DMS79 treated with DMSO at 0.1 percent for 48 hours (cell line): ENCODE data around the gene TIGD3.
"Not testable (repeated sequence)": the region's sequence is repeated elsewhere in the genome, so short reads cannot be mapped to it uniquely, and the experiment has no call there.

Experiments
- DNase-seq: peaks from one replicate; lab custom pipeline; 2025; lab: John Stamatoyannopoulos, UW

Gene TIGD3

DNA sequence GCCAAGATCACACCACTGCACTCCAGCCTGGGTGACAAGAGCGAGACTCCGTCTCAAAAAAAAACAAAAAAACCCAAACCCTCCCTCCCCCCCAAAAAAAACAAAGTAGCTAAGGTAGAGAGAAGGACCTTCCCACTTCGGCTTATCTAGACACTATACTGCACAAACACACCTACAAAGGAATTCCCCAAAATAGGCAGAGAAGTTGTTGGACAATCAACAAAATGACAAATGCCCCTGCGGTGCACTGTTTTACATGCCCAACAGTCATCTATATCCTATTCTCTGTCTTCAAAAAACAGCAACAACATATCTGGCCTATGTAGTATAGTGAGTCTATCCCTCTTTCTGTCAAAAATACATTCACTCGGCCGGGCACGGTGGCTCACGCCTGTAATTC is 27.5 kb upstream of the TIGD3 start:
- DNase-seq, result no peak

- no peak for DNase-seq
Observed at GRCh38 chr11:65329478-65329877, 25.1 kb upstream of the TIGD3 start.

DNA sequence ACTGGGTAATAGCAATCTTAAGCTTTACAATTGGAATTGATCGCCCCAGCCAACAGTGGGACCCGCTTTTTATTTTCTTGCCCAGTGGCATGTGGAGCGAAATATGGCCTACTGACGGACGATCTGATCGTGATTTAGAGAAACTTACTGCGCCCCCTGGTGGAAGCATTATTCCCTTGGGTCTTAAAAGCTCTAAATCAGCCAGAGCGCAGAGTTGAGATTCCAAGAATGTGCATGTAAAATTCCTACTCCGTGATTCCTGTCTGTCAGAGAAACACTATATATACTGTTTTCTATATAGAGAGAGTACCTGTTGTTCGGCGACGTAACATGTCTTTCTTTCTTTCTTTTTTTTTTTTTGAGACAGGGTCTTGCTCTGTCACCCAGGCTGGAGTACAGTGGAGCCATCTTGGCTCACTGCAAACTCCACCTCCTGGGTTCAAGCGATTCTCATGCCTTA is 24.6 kb upstream of the TIGD3 start:
- peak; percentile 80 for DNase-seq

GRCh38 chr11:65330544-65330943 is 24.0 kb upstream of the TIGD3 start:
- DNase-seq, result no peak

DNA sequence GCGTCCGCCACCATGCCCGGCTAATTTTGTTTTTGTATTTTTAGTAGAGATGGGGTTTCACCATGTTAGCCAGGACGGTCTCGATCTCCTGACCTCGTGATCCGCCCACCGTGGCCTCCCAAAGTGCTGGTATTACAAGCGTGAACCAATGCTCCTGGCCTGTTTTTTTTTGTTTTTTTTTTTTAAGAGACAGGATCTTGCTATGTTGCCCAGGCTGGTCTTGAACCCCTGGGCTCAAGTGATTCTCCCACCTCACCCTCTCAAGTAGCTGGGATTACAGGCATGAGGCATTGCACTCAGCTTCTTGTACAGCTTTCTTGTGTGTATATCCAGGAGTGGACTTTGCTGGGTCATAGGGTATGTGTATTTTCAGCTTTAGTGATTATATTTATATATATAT is 22.0 kb upstream of the TIGD3 start:
- not testable (repeated sequence) for DNase-seq

DNA sequence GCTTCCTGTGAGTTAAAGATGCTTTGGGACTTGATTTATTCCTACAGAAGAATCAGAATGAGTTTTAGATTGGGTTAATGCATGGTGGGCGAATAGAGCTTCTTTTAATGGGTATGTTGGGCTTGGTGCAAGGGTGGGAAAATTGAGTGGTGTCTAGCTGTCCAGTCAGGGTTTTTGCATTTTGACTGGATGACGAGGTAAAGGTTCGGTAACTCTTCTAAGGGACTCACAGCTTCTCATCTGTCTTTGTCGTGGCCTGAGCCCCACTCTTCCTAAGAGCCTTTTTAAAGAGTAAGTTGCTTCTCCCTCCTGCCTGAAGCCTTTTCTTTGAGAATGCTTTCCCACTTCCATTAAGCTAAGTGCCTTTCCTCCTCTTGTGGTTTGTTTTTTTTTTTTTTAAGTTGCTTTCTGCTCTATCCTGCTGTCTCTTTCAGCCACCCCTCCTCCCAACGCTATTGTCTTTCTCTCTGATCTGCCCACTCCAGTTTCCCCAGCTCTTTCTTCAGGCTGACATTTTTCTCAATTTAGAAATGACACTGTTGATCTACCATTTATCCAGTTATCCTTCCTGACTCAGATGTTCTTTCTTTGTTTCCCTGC is 19.8 kb upstream of the TIGD3 start:
- DNase-seq, result peak; percentile 63

- DNase-seq, result no peak
Observed at GRCh38 chr11:65338676-65339075, 15.9 kb upstream of the TIGD3 start.

- DNase-seq, result no peak
Observed at GRCh38 chr11:65340226-65340625, 14.3 kb upstream of the TIGD3 start.

DNA sequence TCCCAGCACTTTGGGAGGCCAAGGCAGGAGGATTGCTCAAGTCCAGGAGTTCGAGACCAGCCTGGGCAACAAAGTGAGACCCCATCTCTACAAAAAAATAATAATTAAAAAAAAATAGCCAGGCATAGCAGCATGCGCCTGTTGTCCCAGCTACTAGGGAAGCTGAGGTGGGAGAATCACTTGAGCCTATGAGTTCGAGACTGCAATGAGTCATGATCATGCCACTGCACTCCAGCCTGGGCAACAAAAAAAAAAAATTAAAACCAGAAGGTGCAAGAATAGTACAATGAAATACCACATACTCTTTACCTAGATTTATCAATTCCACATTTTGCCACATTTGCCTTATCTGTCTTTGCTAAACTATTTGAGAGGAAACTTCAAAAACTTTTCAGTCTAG is 12.7 kb upstream of the TIGD3 start:
- DNase-seq, result no peak

DNA sequence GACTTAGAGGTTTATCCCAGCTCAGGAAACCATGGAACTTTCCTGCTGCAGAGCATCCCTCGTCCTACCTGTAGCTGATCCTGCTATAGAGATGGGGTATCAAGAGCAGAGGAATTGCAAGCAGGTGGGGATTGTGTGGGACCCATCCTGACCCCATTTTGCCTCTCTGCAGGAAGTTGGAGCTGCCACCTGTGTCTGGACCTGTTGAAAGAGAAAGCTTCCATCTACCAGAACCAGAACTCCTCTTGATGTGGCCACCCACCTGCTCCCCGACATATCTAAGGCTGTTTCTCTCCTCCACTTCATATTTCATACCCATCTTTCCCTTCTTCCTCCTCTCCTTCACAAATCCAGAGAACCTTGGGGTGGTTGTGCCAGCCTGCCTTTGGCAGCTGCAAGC is 3.0 kb upstream of the TIGD3 start:
- DNase-seq, result no peak

- DNase-seq, result no peak
Observed at GRCh38 chr11:65352783-65353182, 1.8 kb upstream of the TIGD3 start.

- DNase-seq, result no peak
Observed at GRCh38 chr11:65353376-65353775, 1.2 kb upstream of the TIGD3 start.

DNA sequence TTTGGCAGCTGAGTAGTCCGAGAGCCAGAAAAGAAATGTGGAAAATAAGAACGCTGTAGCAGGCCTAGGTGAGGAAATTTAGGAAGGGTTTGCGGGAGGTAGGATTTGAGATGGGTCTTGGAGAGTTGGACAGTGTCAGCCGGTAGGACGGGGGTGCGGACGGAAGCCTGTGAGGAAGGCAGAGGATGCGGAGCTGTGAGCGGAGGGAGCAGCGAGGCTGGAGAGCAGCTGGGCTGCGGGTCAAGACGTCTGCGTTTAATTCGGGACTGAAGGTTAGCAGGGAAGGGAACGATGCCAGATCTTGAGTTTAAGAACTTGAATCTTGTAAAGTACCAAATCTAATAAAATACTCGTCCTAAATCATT is 669 bp upstream of the TIGD3 start:
- no peak for DNase-seq

DNA sequence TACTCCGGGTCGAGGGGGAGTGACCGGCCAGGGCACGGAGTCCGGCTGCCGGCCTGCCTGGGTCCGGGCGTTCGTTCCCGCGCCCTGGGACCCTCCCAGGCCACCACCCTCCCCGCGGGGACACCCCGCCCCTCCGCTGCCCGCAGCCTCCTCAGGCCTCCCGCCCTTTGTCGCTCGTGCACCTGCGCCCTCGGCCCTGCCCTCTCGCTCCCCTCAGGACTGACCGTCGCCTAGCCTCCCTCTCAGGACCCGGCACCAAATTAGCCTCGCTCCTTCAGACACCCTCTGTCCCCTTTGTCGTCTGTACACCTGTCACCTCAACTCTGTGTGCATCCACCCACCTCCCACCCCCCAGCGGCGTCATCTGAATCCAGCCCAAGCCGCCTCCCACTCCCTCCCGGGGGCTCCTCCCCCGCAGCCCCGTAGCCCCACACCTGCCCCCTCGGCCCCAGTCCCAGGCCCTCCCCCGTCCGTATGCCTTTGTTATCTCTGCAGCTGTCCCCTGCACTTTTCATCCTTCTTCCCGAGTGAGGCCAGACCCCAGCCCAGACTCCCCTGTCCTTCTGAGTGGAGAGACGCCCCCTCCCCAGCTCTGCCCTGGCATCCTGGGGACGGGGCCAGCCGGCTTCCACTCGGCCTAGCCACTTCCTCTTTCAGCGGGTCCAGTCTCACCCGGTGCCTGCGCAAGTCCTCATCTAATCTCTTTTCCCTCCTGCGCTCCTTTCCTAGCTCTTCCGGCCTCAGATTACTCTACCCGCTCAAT is 643 bp downstream of the TIGD3 start:
- DNase-seq, result peak; percentile 72

DNA sequence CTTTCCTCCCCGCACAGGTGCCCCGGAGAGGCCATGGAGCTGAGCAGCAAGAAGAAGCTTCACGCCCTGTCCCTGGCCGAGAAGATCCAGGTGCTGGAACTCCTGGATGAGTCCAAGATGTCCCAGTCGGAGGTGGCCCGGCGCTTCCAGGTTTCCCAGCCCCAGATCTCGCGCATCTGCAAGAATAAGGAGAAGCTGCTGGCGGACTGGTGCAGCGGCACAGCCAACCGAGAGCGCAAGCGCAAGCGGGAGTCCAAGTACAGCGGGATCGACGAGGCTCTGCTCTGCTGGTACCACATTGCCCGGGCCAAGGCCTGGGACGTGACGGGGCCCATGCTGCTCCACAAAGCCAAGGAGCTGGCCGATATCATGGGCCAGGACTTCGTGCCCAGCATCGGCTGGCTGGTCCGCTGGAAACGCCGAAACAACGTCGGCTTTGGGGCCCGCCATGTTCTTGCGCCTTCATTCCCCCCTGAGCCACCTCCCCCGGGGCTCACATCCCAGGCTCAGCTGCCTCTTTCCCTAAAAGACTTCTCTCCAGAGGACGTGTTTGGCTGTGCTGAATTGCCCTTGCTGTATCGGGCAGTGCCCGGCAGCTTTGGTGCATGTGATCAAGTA is 1.3 kb downstream of the TIGD3 start:
- peak; percentile 60 for DNase-seq

DNA sequence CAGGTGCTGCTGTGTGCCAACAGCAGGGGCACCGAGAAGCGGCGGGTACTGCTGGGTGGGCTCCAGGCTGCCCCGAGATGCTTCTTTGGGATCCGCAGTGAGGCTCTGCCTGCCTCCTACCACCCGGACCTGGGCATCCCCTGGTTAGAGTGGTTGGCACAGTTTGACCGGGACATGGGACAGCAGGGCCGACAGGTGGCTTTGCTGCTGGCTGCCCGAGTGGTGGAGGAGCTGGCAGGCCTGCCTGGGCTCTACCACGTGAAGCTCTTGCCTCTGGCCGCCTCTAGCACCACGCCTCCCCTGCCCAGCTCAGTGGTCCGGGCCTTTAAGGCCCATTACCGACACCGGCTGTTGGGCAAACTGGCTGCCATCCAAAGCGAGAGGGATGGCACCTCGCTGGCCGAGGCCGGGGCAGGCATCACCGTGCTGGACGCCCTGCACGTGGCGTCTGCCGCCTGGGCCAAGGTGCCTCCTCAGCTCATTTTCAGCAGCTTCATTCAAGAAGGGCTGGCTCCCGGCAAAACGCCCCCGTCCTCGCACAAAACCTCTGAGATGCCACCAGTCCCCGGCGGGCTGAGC is 1.9 kb downstream of the TIGD3 start:
- DNase-seq, result peak; percentile 32

DNA sequence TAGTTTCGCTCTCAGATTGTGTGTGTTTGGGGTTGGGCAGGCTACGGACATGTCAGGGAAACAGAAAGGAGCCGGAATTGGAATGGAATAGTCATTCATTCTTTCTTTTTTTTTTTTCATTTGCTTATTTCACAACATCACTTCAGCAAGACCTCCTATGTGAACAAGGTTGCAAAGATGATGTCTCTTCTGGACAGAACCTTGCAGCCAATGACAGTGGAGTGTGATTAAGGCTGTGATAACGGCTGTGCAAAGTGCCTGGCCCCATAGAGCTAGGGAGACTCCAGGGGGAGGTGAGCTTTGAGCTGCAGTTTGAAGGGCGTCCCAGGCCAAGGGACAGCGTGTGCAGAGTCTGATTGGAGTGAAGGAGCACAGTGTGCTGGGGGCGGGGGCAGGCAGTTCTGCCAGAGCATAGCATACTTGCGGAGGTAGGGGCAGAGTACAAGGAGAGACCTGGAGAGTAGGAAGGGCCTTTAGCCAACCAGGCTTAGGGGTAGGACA is 3.4 kb downstream of the TIGD3 start:
- DNase-seq, result no peak

GRCh38 chr11:65362320-65362931 is 7.9 kb downstream of the TIGD3 start:
- no peak for DNase-seq

DNA sequence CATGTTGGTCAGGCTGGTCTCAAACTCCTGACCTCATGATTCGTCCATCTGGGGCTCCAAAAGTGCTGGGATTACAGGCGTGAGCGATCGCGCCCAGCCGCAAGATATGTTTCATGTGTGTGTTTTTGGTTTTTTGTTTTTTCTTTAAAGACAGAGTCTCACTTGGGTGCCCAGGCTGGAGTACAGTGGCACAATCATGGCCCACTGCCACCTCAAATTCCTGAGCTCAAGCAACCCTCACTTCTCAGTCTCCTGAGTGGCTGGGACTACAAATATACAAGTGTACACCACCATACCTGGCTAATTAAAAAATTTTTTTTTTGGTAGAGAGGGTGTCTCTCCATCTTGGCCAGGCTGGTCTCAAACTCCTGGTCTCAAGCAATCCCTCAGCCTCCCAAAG is 8.4 kb downstream of the TIGD3 start:
- DNase-seq, result no peak

- no peak for DNase-seq
Observed at GRCh38 chr11:65363770-65364169, 9.2 kb downstream of the TIGD3 start.

- peak; percentile 88 for DNase-seq
Observed at GRCh38 chr11:65366340-65366773, 11.8 kb downstream of the TIGD3 start.

GRCh38 chr11:65370659-65371049 is 16.1 kb downstream of the TIGD3 start:
- no peak for DNase-seq
